Activated CD4-positive, alpha-beta T cell treated with anti-CD3 and anti-CD28 coated beads for 36 hours (primary cell): ENCODE measurements around the gene LDLRAD4. TPM values are rescaled to one million over a fixed set of nuclear protein-coding genes. Genes with fewer than 3 reads are reported as not detected.
"Not testable (repeated sequence)": the region's sequence is repeated elsewhere in the genome, so short reads cannot be mapped to it uniquely, and the experiment has no call there.

ENCODE experiments used
- ATAC-seq: fragments of 200-7000 bp; cut with Tn5 transposase; one replicate; pipeline ENCODE4 v1.10.0; 2021; ENCODE audit warnings: mild to moderate bottlenecking, moderate library complexity
- CTCF ChIA-PET: fragments of 350-600 bp; sonication (Branson Sonifier 250); formaldehyde crosslinking; loops from one replicate; lab custom pipeline; 2021; ENCODE audit warnings: antibody characterized with exemption; lab: Charles Lee
- POLR2A ChIA-PET: fragments of 350-600 bp; sonication (Branson Sonifier 250); formaldehyde crosslinking; loops from one replicate; lab custom pipeline; 2021; ENCODE audit warnings: antibody characterized with exemption, inconsistent platforms; lab: Charles Lee
- DNase-seq: peaks from one replicate; pipeline ENCODE4 v3.0.0-alpha.2; 2020
- H3K27ac Mint-ChIP-seq: one replicate; pipeline ENCODE4 v1.8.0; 2021; ENCODE audit warnings: mixed read lengths
- H3K27me3 Mint-ChIP-seq: one replicate; pipeline ENCODE4 v1.8.0; 2021; ENCODE audit warnings: mixed read lengths
- H3K36me3 Mint-ChIP-seq: one replicate; pipeline ENCODE4 v1.8.0; 2021; ENCODE audit warnings: low read depth, mixed read lengths
- H3K4me1 Mint-ChIP-seq: one replicate; pipeline ENCODE4 v1.8.0; 2021; ENCODE audit warnings: mixed read lengths
- H3K4me3 Mint-ChIP-seq: one replicate; pipeline ENCODE4 v1.8.0; 2021; ENCODE audit warnings: mild to moderate bottlenecking, moderate library complexity, mixed read lengths
- H3K9me3 Mint-ChIP-seq: one replicate; pipeline ENCODE4 v1.8.0; 2021; ENCODE audit warnings: low read depth, mixed read lengths
- intact Hi-C, 2 experiments: fragments of 100-400 bp; cut with DNase I in 1 of 2; cut with micrococcal nuclease in 1 of 2; formaldehyde crosslinking; loops; one replicate each; pipeline versions ENCODE4 v1.14.2 to v1.15.1; 2022 to 2024; cut with DNase I, micrococcal nuclease
- total RNA-seq, 2 experiments: library from RNA; stranded (reverse); gene quantifications; one replicate each; pipeline ENCODE4 v1.2.3, GENCODE V29; 2021

The LDLRAD4 gene
- total RNA-seq, 2 experiments from 2014 or later = 29.3 to 32.2 TPM

- no peaks in the 10 kb centered on the region for H3K36me3 Mint-ChIP-seq
- CTCF ChIA-PET = interaction anchor here (0.6 to 0.7 kb wide), 2 partner anchors 15 kb away, joined by 3 to 5 read pairs; no protein-coding TSS in a partner anchor
- H3K4me1 Mint-ChIP-seq = peaks cover 11% of the 10 kb centered on the region
- no peak overlapping the region for H3K27ac Mint-ChIP-seq
- POLR2A ChIA-PET = no interaction called here
- no peak for ATAC-seq
- no peaks in the 10 kb centered on the region for H3K9me3 Mint-ChIP-seq
- DNase-seq = no peak
- intact Hi-C loops = no loop called here
- no peaks in the 10 kb centered on the region for H3K27me3 Mint-ChIP-seq
- H3K4me3 Mint-ChIP-seq = no peak overlapping the region
Observed at GRCh38 chr18:13323186-13323585, 104.6 kb downstream of the LDLRAD4 start.

DNA sequence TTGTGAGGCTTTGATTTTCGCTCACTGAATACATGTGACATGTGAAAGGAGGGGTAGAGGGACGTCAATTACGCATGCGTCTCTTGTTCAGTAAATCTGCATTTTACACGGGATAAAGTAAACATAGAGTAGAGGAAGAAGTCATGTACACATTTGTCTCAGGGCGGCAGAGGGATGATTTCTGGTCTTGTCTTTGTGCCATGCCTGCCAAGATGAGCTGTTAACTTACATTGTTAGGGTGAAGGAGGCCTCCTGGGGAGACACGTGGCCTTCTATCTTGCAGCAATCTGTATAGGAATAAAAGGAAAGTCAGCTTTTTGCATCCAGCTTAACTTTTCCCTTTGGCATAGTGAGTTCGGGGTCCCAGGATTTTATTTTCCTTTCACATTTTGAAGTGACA lies 106.3 kb downstream of the LDLRAD4 start:
- Mint-ChIP-seq H3K27me3 (no peaks in the 10 kb centered on the region), H3K36me3 (no peaks in the 10 kb centered on the region), H3K27ac (no peak overlapping the region), H3K4me3 (no peak overlapping the region), H3K4me1 (peaks cover 4% of the 10 kb centered on the region), H3K9me3 (no peaks in the 10 kb centered on the region)
- ChIA-PET POLR2A (no interaction called here), CTCF (no interaction called here)
- no peak for ATAC-seq
- intact Hi-C loops = no loop called here
- DNase-seq = no peak

DNA sequence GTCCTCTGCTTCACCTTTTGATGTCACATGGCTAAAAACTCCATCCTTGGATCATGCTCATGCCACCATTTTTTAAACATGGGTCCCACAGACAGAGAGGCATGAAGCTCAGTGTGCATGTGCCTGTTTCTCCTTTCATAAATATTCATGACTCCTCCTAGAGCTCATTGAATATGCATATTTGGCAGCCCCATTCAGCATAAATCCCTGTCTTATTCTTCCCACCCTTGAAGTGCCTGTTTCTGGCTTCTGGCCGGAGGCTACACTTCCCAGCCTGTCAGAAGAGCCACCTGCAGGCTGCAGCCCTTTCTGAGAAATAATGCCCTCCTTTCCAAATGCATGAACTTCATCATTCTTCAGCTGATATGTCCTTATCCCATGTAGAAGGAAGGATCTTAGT lies 109.7 kb downstream of the LDLRAD4 start:
- ATAC-seq (no peak), DNase-seq (no peak)
- no peaks in the 10 kb centered on the region for H3K9me3 Mint-ChIP-seq
- H3K27me3 Mint-ChIP-seq = no peaks in the 10 kb centered on the region
- no peak overlapping the region for H3K4me3 Mint-ChIP-seq
- no peaks in the 10 kb centered on the region for H3K36me3 Mint-ChIP-seq
- H3K27ac Mint-ChIP-seq = no peak overlapping the region
- ChIA-PET CTCF (interaction anchor here (0.8 kb wide), 1 partner anchor 12 kb away, joined by 3 read pairs; no protein-coding TSS in a partner anchor), POLR2A (no interaction called here)
- H3K4me1 Mint-ChIP-seq = peaks cover 11% of the 10 kb centered on the region
- intact Hi-C loops = no loop called here

DNA sequence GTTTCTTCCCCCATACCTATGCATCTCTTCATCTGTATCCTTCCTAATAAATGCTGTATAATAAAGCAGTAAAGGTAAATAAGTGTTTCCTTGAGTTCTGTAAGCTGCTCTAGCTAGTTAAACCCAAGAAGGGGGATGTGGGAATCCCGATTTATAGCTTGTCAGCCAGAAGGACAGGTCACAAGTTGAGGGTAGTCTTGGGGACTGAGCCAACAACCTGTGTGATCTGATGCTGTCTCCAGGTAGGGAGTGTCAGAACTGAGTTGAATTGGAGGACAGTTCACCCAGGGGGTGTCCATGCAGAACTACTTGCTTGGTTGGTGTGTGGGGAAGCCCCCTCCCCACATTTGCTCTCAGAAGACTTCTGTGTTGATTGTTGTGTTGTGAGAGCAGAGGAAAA lies 112.4 kb downstream of the LDLRAD4 start:
- intact Hi-C loops = no loop called here

GRCh38 chr18:13331846-13332245 lies 113.3 kb downstream of the LDLRAD4 start:
- H3K27me3 Mint-ChIP-seq = no peaks in the 10 kb centered on the region
- intact Hi-C loops = no loop called here

More for the DNA sequence above, 112.4 kb downstream of the LDLRAD4 start:
- Mint-ChIP-seq H3K27me3 (no peaks in the 10 kb centered on the region), H3K4me1 (peaks cover 15% of the 10 kb centered on the region), H3K36me3 (no peaks in the 10 kb centered on the region), H3K27ac (no peak overlapping the region), H3K4me3 (no peak overlapping the region), H3K9me3 (no peaks in the 10 kb centered on the region)
- DNase-seq (no peak), ATAC-seq (no peak)
- CTCF ChIA-PET = interaction anchor here (1.1 kb wide), 1 partner anchor 44 kb away, joined by 3 read pairs; no protein-coding TSS in a partner anchor
- POLR2A ChIA-PET = no interaction called here

DNA sequence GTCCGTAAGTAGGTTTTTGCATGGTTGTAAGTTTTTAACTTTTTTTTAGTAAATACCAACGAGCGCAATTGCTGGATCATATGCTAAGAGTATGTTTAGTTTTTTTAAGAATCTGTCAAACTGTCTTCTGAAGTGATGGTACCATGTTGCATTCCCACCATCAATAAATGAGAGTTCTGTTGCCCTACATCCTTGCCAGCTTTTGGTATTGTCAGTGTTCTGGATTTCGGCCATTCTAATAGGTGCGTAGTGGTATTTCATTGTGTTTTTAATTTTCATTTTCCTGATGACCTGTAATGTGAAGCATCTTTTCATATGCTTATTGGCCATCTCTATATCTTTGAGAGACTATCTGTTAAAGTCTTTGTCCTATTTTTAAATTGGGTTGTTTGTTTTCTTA lies 114.3 kb downstream of the LDLRAD4 start:
- POLR2A ChIA-PET = no interaction called here
- Mint-ChIP-seq H3K4me3 (no peak overlapping the region), H3K4me1 (peaks cover 20% of the 10 kb centered on the region), H3K9me3 (no peaks in the 10 kb centered on the region), H3K27ac (no peak overlapping the region), H3K36me3 (no peaks in the 10 kb centered on the region), H3K27me3 (no peaks in the 10 kb centered on the region)
- intact Hi-C loops = no loop called here
- ATAC-seq (no peak), DNase-seq (no peak)
- CTCF ChIA-PET = no interaction called here

More at GRCh38 chr18:13331846-13332245, 113.3 kb downstream of the LDLRAD4 start:
- Mint-ChIP-seq H3K4me1 (peaks cover 20% of the 10 kb centered on the region), H3K36me3 (no peaks in the 10 kb centered on the region), H3K9me3 (no peaks in the 10 kb centered on the region), H3K4me3 (no peak overlapping the region), H3K27ac (no peak overlapping the region)
- ChIA-PET CTCF (no interaction called here), POLR2A (no interaction called here)
- no peak for ATAC-seq
- no peak for DNase-seq

GRCh38 chr18:13335903-13336302 lies 117.3 kb downstream of the LDLRAD4 start:
- Mint-ChIP-seq H3K9me3 (no peaks in the 10 kb centered on the region), H3K27ac (no peak overlapping the region), H3K4me3 (no peak overlapping the region), H3K36me3 (no peaks in the 10 kb centered on the region), H3K4me1 (peaks cover 22% of the 10 kb centered on the region), H3K27me3 (no peaks in the 10 kb centered on the region)
- ATAC-seq = no peak
- CTCF ChIA-PET = no interaction called here
- intact Hi-C loops = no loop called here
- DNase-seq = no peak
- POLR2A ChIA-PET = no interaction called here

DNA sequence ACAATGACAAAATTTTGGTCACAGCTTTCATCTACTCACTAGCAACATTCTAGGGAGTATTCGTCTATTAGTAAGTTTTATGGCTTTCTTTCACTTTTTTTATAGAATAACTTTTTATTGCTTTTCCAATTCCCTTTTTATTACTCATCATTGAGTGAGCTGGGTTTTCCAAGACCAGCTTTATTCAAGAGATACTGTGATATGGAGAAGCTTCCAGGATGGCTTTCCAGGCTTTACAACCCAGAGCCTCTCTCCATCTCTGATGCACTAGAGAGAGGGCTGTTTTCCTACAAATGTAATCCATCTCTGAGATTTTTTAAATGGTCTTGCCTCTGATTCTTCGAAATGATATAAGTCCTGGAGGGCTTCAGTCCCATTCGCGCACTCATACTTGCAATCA lies 118.3 kb downstream of the LDLRAD4 start:
- ChIA-PET POLR2A (no interaction called here), CTCF (no interaction called here)
- no peak for ATAC-seq
- DNase-seq = no peak
- H3K9me3 Mint-ChIP-seq = peaks cover 4% of the 10 kb centered on the region
- H3K4me3 Mint-ChIP-seq = no peak overlapping the region
- H3K4me1 Mint-ChIP-seq = peaks cover 16% of the 10 kb centered on the region
- H3K27me3 Mint-ChIP-seq = no peaks in the 10 kb centered on the region
- intact Hi-C loops = no loop called here
- H3K36me3 Mint-ChIP-seq = peaks cover 3% of the 10 kb centered on the region
- H3K27ac Mint-ChIP-seq = no peak overlapping the region

DNA sequence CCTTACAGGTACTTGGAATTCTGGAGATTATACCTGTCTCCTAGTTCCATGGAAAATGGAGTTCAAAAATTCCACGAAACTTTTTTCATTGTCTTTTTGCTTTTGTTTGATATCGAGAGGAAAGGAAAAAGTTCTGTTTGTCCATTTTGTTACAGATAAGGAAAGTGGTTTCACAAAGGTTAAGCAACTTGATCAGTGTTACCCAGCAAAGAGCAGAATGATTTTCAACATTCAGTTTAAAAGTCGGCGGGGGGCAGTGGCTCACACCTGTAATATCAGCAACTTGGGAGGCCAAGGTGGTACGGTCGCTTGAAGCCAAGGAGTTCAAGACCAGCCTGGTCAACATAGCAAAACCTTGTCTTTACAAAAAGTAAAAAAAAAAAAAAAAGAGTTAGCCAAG lies 118.8 kb downstream of the LDLRAD4 start:
- peaks cover 13% of the 10 kb centered on the region for H3K4me1 Mint-ChIP-seq
- CTCF ChIA-PET = interaction anchor here (0.7 kb wide), 1 partner anchor 272 kb away, joined by 3 read pairs; no protein-coding TSS in a partner anchor
- H3K4me3 Mint-ChIP-seq = no peak overlapping the region
- H3K36me3 Mint-ChIP-seq = peaks cover 3% of the 10 kb centered on the region
- DNase-seq = no peak
- intact Hi-C loops = no loop called here
- ATAC-seq = no peak
- POLR2A ChIA-PET = no interaction called here
- H3K9me3 Mint-ChIP-seq = peaks cover 5% of the 10 kb centered on the region
- H3K27me3 Mint-ChIP-seq = no peaks in the 10 kb centered on the region
- no peak overlapping the region for H3K27ac Mint-ChIP-seq

- ChIA-PET CTCF (interaction anchor here (0.6 to 0.9 kb wide), 3 partner anchors 15 to 1369 kb away, joined by 3 to 4 read pairs (median 3); no protein-coding TSS in a partner anchor), POLR2A (no interaction called here)
- no peak for DNase-seq
- H3K27me3 Mint-ChIP-seq = no peaks in the 10 kb centered on the region
- H3K36me3 Mint-ChIP-seq = peaks cover 3% of the 10 kb centered on the region
- H3K9me3 Mint-ChIP-seq = peaks cover 5% of the 10 kb centered on the region
- intact Hi-C loops = no loop called here
- ATAC-seq = no peak
- H3K4me1 Mint-ChIP-seq = peaks cover 11% of the 10 kb centered on the region
- no peak overlapping the region for H3K4me3 Mint-ChIP-seq
- no peak overlapping the region for H3K27ac Mint-ChIP-seq
Observed at GRCh38 chr18:13338318-13338717, 119.8 kb downstream of the LDLRAD4 start.

GRCh38 chr18:13339653-13340052 lies 121.1 kb downstream of the LDLRAD4 start:
- intact Hi-C loops = no loop called here
- DNase-seq (no peak), ATAC-seq (no peak)
- Mint-ChIP-seq H3K4me1 (peaks cover 11% of the 10 kb centered on the region), H3K4me3 (no peak overlapping the region), H3K27ac (no peak overlapping the region), H3K27me3 (no peaks in the 10 kb centered on the region), H3K36me3 (peaks cover 4% of the 10 kb centered on the region), H3K9me3 (peaks cover 5% of the 10 kb centered on the region)
- CTCF ChIA-PET = no interaction called here
- POLR2A ChIA-PET = no interaction called here

DNA sequence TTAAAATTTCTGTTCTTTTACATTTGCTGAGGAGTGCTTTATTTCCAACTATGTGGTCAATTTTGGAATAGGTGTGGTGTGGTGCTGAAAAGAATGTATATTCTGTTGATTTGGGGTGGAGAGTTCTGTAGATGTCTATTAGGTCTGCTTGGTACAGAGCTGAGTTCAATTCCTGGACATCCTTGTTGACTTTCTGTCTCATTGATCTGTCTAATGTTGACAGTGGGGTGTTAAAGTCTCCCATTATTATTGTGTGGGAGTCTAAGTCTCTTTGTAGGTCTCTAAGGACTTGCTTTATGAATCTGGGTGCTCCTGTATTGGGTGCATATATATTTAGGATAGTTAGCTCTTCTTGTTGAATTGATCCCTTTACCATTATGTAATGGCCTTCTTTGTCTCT lies 127.9 kb downstream of the LDLRAD4 start:
- intact Hi-C loops, ATAC-seq, H3K27me3 Mint-ChIP-seq, DNase-seq, CTCF ChIA-PET, H3K4me3 Mint-ChIP-seq, H3K4me1 Mint-ChIP-seq, H3K27ac Mint-ChIP-seq, H3K36me3 Mint-ChIP-seq, POLR2A ChIA-PET: not testable (repeated sequence)
- H3K9me3 Mint-ChIP-seq = peaks cover 11% of the 10 kb centered on the region
